Measurements from ENCODE around the gene RTTN. TPM values are rescaled to one million over a fixed set of nuclear protein-coding genes. Genes with fewer than 3 reads are reported as not detected.

RTTN gene
- total RNA-seq, 1 donor from 2014 or later: 7.8 TPM

DNA sequence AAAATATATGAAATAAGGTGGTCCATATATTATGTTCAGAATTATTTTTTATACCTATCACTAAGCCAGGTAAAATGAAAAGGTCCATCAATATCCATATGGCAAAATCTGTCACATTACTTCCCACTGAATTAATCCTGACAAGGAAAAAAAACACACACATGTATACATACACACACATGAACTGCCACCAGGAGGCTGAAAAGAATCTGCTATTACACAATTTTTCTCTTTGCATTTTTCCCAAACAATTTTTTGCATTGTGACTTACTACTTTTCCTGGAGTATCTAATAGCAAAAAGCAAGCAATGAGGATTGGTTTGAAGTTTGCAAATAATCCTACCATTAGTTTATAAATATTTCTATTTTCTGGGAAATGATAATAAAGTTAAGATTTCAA is 129.6 kb downstream of the RTTN start:
- no peak for ATAC-seq

DNA sequence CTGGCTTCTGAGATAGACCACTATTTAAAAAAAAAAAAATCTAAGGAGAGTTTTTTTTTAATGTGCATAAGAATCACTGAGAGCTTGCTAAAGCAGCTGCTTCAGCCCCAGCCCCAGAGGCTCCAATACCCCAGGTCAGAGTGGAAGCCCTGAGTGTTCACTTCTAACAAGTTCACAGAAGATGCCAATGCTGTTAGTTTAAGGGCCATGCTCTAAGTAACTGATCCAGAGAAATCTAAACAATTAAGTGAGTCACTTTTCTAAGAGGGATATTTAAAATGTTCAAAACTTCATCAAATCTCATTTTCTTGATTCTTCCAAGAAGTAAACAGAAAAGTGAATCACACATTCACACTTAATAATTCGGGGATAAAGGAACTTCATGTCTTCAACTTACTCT is 131.4 kb downstream of the RTTN start:
- ATAC-seq: no peak

DNA sequence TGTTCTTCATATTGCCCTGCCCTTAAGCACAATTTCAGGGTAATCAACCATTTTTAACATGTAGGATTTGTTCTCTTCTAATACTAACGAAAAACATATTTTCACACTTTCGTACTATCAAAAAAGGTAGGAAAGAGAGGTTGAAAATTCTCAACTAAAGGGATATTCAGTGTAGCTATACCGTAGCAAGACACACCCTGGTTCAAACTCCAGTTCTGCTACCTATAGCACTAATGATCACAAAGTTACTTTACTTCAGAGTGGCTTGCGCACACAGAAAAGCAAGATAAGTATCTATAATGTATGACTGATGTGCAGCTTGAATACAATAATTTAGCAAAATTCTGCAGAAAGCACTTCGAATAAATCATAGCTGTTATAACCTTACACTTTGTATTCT is 132.1 kb downstream of the RTTN start:
- no peak for ATAC-seq

DNA sequence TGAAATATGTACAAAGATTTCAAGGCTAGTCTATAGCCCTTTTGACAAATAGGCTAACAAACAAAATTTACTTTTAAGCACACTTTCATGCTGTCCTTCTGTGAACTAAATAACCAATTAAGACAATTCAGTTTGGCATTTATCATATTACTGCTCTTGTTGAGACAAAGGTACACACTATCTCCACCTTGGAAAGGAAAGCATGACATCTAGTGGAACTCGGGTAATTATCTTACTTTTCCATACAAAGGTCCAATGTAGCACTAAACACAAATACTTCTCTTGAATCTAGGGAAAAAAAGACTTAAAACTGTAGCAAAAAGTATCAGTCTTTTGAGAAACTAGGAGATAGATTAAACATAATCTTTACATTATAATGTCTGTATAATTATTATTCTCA is 132.8 kb downstream of the RTTN start:
- no peak for ATAC-seq

DNA sequence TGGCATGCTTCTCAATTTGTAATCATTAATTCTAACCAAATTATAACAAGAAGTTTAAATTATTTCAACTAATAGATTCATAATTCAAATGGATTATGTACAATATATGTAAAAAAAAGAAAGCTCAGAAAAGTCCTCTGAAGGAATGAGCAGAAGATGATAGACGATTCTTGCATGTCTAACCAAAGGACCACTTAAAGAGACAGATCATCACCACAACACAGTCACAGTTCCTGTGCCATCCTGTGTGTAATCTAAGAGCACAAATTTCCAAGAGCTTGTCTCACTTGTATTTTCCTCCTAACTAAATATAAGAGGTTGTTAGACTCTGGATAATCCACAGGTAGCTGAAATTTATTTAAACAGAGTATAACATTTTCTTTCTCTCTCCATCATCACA is 135.5 kb downstream of the RTTN start:
- no peak for ATAC-seq

DNA sequence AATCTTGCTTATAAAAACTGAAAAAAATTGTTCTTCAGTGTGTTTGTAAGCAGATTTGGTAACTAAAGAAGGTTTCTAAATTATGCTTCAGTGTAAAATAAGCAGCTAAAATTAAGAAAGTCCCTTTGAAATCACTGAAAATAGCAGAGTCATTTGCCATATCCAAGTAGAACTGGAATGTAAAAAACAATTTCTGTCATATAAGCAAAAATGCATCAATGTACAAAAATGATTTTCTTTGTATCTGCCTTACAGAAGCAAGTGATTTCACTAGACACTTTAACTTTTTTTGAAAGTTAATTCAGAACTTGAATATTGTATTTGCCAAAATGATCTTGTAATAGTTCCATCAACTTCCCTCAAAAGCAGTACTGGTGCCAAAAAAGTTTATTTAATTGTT is 136.1 kb downstream of the RTTN start:
- no peak for ATAC-seq

DNA sequence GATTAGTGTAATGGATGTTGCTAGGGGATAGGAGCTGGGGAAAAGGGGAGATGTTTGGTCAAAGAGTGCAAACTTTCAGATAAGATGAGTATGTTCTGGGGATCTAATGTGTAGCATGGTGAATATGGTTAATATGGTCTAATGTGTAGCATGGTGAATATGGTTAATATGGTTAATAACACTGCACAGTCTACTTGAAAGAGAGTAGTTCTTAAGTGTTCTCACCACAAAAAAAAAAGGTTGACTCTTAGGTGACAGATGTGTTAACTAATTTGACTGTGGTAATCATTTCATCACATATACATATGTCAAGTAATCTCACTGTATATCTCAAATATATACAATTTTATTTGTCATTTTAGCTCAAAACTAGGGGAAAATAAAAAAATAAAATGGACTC is 136.5 kb downstream of the RTTN start:
- ATAC-seq: no peak

DNA sequence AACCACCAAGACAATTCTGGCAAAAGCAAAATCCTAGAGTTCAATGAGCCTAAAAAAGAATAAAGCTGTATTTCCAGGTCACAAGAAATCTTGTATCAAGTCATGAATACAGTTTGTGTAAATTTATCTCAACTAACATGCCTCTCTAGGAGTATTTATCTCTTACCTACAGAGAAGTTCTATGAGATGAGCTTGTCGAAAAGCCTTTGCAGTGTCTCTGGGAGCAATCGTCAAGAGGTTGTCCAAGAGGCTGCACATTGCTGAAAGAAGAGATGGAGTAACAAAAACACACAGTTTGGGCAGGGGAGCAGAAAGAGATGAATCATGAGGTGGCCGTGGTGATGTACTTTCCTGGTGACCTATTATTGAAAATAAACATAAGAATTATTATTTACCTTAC is 145.8 kb downstream of the RTTN start:
- ATAC-seq: no peak

DNA sequence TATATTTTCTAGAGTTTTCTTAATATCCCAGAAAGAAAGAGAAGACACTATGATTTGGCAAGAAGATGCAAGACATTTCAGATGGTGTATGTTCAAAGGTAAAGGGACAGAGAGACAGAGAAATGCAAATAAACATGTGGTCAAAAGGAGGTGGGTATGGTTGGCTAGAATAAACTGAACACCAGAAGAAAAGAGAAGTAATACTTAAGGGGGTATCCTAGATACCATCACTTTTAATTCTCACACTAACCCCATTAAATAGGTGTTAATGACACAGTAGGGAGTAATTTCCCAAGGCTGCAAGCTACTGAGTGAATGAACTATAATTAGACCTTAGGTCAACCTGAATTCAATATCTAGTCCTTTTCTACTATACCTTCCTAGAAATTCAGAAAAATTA is 146.6 kb downstream of the RTTN start:
- ATAC-seq: no peak

DNA sequence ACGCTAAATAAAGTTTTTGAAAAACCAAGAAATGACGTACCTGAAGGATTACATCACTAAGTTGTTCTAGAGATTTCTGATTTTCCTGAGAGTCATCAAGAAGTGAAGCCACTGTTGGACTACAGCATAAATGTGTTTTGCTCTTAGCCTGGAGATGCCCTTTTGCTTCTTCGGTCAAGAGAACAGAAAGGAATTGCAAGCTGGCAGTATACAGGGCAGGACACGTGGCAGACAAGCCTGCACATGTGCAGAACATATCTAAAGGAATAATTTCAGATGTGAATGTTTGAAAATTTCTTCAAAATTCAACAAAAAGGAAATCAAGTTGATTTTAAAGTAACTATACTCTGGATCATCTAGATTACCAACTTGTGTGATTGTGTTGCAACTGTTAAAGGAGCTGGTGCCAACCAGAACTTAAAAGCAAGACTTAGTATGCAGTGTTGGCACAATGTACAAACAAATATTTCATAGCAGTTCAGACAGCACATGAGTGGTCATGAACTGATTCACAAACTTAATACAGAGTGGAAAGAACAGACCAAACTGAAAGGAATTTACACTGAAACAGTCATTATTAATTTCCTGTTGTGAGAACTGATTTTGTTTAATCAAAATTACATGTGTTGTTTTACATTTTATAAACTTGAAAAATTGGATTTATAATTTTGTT is 157.4 kb downstream of the RTTN start:
- ATAC-seq: peak; percentile 67

DNA sequence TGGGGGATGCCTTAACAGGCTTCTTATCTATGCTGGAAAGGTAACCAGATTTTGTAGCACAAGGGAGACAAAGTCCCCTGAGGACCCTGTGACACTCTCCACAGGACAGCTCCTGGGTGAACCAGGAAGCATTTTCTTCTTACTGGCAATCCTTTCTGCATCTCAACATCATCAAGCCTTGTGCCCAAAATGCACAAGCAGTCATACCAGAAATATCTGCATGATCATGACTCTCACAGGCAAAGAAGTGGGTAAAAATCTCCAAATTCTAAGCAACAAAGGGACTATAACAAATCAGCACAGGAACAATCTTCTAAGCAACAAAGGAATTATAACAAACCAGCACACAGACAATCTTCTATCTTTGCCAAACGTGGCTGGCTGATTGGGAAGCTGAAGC is 158.7 kb downstream of the RTTN start:
- no peak for ATAC-seq

DNA sequence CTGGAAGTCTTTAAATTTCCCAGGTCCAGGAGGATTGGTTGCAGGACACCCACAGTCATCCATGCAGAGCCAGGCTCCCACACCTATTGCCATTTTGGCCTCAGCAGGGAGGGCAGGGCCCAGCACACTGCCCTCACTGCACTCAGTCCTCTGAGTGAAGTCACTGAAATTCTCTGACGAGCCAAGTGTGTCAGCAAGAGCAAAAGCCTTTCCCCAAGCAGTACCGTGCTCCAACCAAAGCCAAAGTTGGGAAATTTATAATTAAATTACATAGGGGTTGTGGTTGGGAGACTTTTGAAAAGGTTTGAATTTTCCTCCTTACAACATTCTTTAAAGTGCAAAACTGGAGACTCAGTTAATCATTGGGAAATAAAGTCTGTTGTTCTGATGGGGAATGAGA is 159.3 kb downstream of the RTTN start:
- no peak for ATAC-seq

DNA sequence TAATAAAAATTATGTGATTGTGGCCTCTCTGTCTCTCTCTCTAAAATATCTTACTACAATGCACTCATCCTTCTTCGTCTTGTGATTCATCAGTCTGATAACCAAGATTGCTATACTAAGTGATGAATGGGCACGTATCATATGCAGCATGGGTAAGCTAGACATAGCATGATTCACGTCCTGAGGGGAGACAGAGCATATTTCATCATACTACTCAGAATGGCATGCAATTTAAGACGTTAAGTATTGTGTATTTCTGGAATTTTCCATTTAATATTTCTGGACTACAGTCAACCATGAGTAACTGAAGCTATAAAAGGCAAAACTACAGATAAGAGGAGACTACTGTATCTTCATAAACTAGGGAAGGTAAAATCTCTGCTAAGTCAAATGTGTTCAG is 160.9 kb downstream of the RTTN start:
- ATAC-seq: peak; percentile 47

DNA sequence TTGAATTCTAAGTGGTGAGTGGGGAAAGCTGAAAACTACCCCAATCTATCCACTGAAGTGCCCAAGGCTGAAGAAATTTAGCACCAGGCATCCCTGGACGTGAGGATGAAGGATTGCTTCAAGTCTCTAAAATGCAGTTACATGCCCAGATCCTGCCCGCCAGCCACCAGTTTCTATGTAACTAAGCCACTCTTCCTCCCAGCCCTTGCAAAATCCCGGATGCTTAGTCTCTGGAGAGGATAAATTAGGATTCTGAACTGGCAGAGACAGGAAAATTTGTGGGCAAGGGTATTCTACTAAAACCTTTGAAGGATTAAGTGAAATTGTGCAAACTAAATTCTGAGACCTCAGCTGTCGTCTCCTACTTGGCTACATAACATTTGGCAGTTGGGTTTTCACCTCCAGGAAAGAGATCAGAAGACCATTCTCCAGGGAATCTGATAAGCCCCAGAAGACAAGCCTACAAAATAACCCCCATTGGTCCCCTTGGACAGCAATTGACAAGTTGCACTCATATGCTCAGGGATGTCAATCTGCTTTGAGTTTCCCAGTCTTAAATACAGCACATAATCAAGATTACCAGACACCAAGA is 163.9 kb downstream of the RTTN start:
- no peak for ATAC-seq

DNA sequence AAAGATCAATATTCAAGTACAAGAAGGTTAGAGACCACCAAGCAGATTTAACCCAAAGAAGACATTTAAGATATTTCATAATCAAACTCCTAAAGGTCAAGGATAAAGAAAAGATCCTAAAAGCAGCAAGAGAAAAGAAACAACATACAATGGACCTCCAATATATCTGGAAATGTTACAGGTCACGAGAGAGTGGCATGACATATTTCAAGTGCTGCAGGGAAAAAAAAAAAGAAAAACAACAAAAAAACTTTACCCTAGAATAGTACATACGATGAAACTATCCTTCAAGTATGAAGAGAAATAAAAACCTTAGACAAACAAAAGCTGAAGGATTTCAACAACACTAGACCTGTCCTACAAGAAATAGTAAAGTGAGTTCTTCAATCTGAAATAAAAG is 166.3 kb downstream of the RTTN start:
- no peak for ATAC-seq

DNA sequence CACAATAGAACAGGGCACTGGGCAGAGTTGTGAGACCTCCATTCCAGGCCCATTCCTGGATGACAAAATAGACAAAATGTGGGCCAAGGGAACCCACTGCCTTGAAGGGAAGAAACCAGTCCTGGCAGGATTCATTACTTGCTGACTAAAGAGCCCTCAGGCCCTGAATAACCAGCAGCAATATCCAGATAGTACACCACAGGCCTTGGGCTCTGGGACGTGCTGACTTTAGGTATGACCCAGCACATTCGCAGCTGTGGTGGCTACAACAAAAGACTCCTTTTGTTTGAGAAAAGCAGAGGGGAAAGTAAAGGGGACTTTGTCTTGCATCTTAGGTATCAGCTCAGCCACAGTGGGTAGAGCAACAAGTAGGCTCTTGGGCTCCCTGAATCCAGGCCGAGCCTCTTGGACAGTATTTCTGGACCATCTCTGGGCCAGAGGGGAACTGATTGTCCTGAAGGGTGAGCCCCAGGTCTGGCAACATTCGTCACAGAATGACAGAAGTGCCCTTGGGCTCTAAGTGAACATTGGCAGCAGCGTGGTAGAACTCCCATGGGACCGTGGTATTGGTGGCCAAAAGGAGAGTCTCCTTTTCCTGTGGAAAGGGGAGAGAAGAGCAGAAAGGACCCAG is 167.9 kb downstream of the RTTN start:
- no peak for ATAC-seq

DNA sequence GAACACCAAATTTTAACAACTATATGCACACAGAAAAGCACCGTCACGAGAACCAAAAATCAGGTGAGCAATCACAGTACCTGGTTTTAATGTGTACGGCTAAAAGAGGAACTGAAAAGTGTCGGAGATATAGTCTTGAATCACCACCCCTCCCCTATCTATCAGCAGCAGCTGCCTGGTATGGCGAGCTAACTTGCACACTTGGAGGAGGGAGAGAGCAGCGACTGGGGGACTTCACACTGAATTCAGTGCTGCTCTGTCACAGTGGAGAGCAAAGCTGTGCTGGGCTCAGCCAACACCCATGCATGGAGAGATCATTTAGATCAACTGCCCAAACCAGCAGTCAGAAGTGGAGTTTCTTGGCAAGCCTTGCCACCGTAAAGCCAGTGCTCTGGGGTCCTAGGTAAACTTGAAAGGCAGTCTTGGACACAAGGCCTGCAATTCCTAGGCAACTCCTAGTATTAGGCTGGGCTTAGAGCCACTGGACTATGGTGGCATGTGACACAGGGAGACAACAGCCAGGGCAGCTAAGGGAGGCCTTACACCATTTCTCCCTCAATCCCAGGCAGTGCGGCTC is 168.6 kb downstream of the RTTN start:
- no peak for ATAC-seq

DNA sequence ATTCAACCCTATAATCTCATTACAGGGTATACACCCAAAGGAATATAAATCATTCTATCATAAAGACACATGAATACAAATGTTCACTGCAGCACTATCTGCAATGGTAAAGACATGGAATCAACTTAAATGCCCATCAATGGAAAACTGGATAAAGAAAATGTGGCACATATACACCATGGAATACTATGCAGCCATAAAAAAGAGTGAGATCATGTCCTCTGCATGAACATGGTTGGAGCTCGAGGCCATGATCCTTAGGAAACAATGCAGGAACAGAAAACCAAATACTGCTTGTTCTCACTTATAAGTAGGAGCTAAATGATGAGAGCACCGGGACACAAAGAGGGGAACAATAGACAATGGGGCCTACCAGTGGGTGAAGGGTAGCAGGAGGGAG is 169.3 kb downstream of the RTTN start:
- no peak for ATAC-seq

DNA sequence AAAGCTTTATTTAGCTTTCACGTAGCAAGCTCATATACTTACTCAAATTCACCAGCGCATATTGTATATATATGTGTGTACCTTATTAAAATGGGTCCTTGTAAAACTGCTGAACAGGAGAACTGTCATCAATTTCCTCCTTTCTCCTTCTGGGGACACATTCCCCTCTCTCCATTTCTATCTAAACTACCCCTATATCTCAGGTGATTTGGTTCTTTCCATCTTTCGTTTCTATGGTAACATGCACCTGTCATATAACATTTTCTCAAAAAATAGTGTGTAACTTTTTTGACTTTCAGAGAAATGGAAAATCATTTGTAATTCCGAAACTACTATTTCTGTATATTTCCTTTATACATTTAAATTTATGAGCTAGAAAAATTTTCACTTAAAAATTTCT is 174.3 kb downstream of the RTTN start:
- ATAC-seq: no peak

DNA sequence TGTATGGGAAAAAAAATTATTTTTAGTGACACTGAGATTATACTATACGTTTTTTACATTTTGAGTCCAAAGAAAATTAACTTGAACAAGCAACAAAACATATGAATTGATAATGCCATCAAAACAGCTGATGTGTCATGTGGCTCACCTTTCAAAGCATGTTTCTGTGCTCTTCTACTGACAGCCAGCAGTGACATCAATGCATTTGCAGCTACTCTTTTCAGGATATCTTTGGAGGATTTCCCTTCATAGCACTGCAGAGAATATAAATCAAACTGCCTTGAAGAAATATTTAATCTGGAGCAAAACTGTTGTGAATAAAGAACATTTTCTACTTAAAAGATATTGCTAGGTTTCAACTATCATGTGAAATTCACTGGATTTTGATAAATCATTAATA is 174.8 kb downstream of the RTTN start:
- ATAC-seq: no peak

DNA sequence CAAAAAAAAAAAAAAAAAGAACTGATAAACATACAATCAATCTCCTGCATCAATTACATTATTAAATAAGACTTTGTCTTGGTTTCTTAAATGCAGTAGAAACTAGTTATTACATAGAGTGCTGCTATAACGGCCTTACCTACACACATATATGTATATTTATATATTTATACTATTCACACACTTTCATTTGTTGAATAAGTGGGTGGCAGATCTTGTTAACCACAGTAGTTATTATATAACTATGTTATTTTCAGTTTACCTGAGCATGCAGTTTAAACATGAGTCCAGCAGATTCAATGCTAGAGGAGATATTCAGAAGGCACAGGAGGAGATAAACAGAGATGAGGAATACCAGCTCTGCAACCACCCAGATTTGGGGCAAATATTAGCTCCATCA is 176.3 kb downstream of the RTTN start:
- ATAC-seq: no peak

DNA sequence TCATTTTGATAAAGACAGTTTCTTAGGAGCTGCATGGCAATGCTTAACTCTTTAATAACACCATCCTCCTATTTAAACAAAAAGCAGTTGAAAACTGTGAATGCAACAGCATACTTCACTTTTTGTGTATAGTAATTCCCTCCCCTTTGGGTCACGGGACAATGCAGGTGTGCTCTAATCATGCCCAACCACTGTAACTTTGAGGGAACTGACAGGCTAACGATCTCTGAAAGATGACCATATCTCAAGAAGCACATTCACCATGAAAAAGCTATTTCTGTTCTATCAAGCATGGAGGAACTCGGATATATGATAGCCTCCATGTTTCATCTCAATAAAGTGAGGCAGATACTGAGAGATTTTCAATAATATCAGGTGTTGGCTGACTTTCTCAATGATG is 176.8 kb downstream of the RTTN start:
- ATAC-seq: no peak

DNA sequence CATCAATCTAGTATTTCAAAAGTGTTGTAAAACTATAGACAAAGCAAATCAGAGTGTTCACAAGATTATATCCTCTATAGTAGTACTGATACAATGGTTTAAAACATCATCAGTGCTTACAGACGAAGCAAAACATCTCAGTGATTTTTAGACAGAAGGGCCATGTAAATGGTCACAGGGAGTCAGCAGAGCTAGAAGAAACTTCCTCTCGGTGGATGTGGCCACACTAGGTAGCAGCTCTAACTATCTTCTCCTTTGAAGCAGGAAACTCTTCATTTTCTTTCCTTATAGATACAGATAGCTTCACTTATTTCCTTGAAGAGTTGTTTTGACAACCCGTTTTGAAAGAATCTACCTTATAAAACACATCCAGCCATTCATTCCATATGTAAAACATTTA is 177.4 kb downstream of the RTTN start:
- no peak for ATAC-seq

DNA sequence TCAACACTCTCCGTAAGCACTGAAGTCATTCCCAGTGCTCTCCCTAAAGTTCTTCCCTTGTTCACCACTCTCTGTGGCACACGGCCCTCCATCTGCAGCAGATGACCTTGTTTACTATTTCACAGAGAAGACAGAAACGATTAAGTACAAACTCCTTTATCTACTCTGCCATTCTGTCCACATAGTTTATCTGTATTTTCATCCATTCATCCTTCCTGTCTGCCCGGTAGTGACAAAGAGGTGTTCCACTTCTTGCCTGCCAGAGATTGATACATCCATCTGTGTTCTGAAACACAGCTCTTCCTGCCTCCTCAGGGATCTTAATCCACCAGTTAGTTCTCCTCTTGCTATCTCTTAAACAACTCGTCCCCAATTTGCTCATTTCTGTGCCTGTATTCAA is 179.9 kb downstream of the RTTN start:
- ATAC-seq: no peak
